Keratinocyte (primary cell): ENCODE data around the gene SLC35B4. TPM values are rescaled to one million over a fixed set of nuclear protein-coding genes. Genes with fewer than 3 reads are reported as not detected.
A peak's percentile ranks its signal among the peaks of the same experiment; 100 is the strongest.

Source experiments
- DNase-seq: peaks from one replicate; pipeline ENCODE4 v3.0.0-alpha.2; 2011; ENCODE audit warnings: low read depth, missing footprints, low spot score
- FAIRE-seq: peaks from 2 replicates; lab custom pipeline; 2011; peaks lifted over from hg19 to GRCh38; lab: Jason Lieb, UNC
- H2AFZ ChIP-seq: 2 replicates; pipeline ENCODE4 v1.6.0; 2012; ENCODE audit warnings: low read length, control low read depth, inconsistent platforms; ENCODE audit not compliant: control insufficient read depth
- H3K27ac ChIP-seq: 2 replicates; pipeline ENCODE4 v1.5.1; 2011; ENCODE audit warnings: low read length; ENCODE audit not compliant: control insufficient read depth, insufficient read depth
- H3K27me3 ChIP-seq: 3 replicates; pipeline ENCODE4 v1.6.0; 2011; ENCODE audit warnings: low read length; ENCODE audit not compliant: control insufficient read depth, insufficient read depth; ENCODE audit errors: extremely low read depth
- H3K36me3 ChIP-seq, 2 experiments: 2 replicates in 1 of 2; 3 replicates in 1 of 2; pipeline ENCODE4 v1.5.1; 2011; ENCODE audit warnings: low read length in 2 of 2, mild to moderate bottlenecking in 1 of 2; ENCODE audit not compliant: control insufficient read depth in 2 of 2, insufficient read depth in 2 of 2; ENCODE audit errors: extremely low read depth in 1 of 2
- H3K4me1 ChIP-seq: 3 replicates; pipeline ENCODE4 v1.5.1; 2011; ENCODE audit warnings: low read length; ENCODE audit not compliant: control insufficient read depth, insufficient read depth; ENCODE audit errors: extremely low read depth
- H3K4me2 ChIP-seq: 3 replicates; pipeline ENCODE4 v1.6.0; 2011; ENCODE audit warnings: low read depth, low read length; ENCODE audit not compliant: control insufficient read depth, insufficient read depth; ENCODE audit errors: extremely low read depth
- H3K4me3 ChIP-seq, 3 experiments: fragments of 200-600 bp in 1 of 3; sonication (generic) in 1 of 3; 2 replicates in 2 of 3; 3 replicates in 1 of 3; pipeline ENCODE4 v1.5.1; 2011 to 2016; ENCODE audit warnings: low read length in 3 of 3, mild to moderate bottlenecking in 3 of 3, control low read depth in 2 of 3, inconsistent platforms in 1 of 3, low read depth in 1 of 3, mixed read lengths in 1 of 3, mixed run types in 1 of 3, moderate library complexity in 1 of 3; ENCODE audit not compliant: control insufficient read depth in 2 of 3, insufficient read depth in 2 of 3; ENCODE audit errors: extremely low read depth in 1 of 3
- H3K79me2 ChIP-seq: 2 replicates; pipeline ENCODE4 v1.6.0; 2012; ENCODE audit warnings: low read length; ENCODE audit not compliant: control insufficient read depth, insufficient read depth
- H3K9ac ChIP-seq: 3 replicates; pipeline ENCODE4 v1.6.0; 2011; ENCODE audit warnings: low read length; ENCODE audit not compliant: control insufficient read depth, insufficient read depth; ENCODE audit errors: extremely low read depth
- H3K9me1 ChIP-seq: 3 replicates; pipeline ENCODE4 v1.6.0; 2011; ENCODE audit warnings: low read length; ENCODE audit not compliant: control insufficient read depth, insufficient read depth; ENCODE audit errors: extremely low read depth
- H3K9me3 ChIP-seq: 2 replicates; pipeline ENCODE4 v1.5.1; 2012; ENCODE audit warnings: low read depth, low read length; ENCODE audit not compliant: control insufficient read depth
- H4K20me1 ChIP-seq: 3 replicates; pipeline ENCODE4 v1.6.0; 2011; ENCODE audit warnings: low read length; ENCODE audit not compliant: control insufficient read depth, insufficient read depth; ENCODE audit errors: extremely low read depth
- EZH2 ChIP-seq: IDR thresholded peaks from one replicate; pipeline ENCODE4 v1.6.1; 2012; ENCODE audit warnings: inconsistent platforms, mild to moderate bottlenecking, low read length, moderate library complexity
- dilution Hi-C: fragments of 300-500 bp; cut with MboI; formaldehyde crosslinking; loops from one replicate; pipeline ENCODE4 v1.7.0; 2020; ENCODE audit warnings: low sequenced_read_pairs; ENCODE audit not compliant: extremely low pct_ligation_motif_present
- polyA plus RNA-seq, 5 experiments: library from polyadenylated mRNA; depleted of rRNA in 3 of 5; stranded (reverse) in 3 of 5; stranded (forward) in 1 of 5; unstranded in 1 of 5; fragments of >200 nt; gene quantifications; 1 replicate in 1 of 5; 2 replicates in 3 of 5; 3 replicates in 1 of 5; pipeline versions ENCODE4 v1.2.1 to v1.2.3, GENCODE V29; 2011 to 2012; ENCODE audit warnings: missing spikeins in 2 of 5, low read depth in 1 of 5, low replicate concordance in 1 of 5
- TF ChIP-seq, protein P1 (sequence below), 3 experiments: IDR thresholded peaks in 1 of 3; conservative IDR thresholded peaks in 1 of 3; optimal IDR thresholded peaks in 1 of 3; 2 replicates in 2 of 3; 3 replicates in 1 of 3; pipeline versions ENCODE3 to v1.5.1; 2011; ENCODE audit warnings: low read length in 3 of 3, mild to moderate bottlenecking in 3 of 3, moderate library complexity in 2 of 3, control low read depth in 1 of 3, inconsistent platforms in 1 of 3; ENCODE audit not compliant: insufficient read depth in 2 of 3; ENCODE audit errors: extremely low read depth in 1 of 3

The SLC35B4 gene
- polyA plus RNA-seq, 1 donor (not counting 4 experiments of a cell fraction or from before 2014, with no cell fraction given), result 18.6 TPM

DNA sequence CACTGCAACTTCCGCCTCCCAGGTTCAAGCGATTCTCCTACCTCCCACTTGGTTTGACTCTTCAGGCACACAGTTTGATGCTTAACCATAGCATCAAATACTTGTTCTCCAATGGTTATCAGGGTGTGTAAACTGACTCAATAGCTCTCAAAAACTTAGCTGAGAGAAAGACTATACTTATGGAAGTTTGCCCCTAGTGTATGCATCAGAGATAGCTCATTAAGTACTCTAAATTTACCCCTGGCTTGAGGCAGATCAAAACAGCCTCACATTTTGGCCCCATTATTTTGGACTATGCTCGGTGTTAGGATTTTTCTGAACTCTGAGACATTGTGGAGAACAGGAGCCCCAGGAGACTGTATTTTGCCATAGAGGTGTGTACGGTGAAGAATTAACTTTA lies 40.8 kb upstream of the SLC35B4 start:
- dilution Hi-C loops, result no loop called here
- H3K4me3 ChIP-seq, result no peak overlapping the region
- H2AFZ ChIP-seq, result no peak overlapping the region
- no peaks in the 10 kb centered on the region for H3K36me3 ChIP-seq
- H3K9me3 ChIP-seq, result no peaks in the 10 kb centered on the region
- DNase-seq (no peak), FAIRE-seq (no peak)
- no peaks in the 10 kb centered on the region for H3K79me2 ChIP-seq
- H3K4me1 ChIP-seq, result peaks cover 3% of the 10 kb centered on the region
- no peak overlapping the region for H3K9ac ChIP-seq
- no peak overlapping the region for H3K27ac ChIP-seq
- no peaks in the 10 kb centered on the region for H3K9me1 ChIP-seq
- no peak for TF ChIP-seq EZH2
- TF ChIP-seq, protein P1, sequence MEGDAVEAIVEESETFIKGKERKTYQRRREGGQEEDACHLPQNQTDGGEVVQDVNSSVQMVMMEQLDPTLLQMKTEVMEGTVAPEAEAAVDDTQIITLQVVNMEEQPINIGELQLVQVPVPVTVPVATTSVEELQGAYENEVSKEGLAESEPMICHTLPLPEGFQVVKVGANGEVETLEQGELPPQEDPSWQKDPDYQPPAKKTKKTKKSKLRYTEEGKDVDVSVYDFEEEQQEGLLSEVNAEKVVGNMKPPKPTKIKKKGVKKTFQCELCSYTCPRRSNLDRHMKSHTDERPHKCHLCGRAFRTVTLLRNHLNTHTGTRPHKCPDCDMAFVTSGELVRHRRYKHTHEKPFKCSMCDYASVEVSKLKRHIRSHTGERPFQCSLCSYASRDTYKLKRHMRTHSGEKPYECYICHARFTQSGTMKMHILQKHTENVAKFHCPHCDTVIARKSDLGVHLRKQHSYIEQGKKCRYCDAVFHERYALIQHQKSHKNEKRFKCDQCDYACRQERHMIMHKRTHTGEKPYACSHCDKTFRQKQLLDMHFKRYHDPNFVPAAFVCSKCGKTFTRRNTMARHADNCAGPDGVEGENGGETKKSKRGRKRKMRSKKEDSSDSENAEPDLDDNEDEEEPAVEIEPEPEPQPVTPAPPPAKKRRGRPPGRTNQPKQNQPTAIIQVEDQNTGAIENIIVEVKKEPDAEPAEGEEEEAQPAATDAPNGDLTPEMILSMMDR (optimal IDR thresholded peaks at IDR 0.05 in 1 of 3, IDR thresholded peaks at IDR 0.05 in 1 of 3, conservative IDR thresholded peaks at IDR 0.05 in 1 of 3; ENCODE audit: extremely low read depth in 1 of 3, insufficient read depth in 2 of 3, low read length in 3 of 3), result peak in 2 of 3 experiments; percentile 16 to 23
- no peaks in the 10 kb centered on the region for H3K27me3 ChIP-seq
- no peak overlapping the region for H3K4me2 ChIP-seq
- H4K20me1 ChIP-seq, result no peaks in the 10 kb centered on the region

DNA sequence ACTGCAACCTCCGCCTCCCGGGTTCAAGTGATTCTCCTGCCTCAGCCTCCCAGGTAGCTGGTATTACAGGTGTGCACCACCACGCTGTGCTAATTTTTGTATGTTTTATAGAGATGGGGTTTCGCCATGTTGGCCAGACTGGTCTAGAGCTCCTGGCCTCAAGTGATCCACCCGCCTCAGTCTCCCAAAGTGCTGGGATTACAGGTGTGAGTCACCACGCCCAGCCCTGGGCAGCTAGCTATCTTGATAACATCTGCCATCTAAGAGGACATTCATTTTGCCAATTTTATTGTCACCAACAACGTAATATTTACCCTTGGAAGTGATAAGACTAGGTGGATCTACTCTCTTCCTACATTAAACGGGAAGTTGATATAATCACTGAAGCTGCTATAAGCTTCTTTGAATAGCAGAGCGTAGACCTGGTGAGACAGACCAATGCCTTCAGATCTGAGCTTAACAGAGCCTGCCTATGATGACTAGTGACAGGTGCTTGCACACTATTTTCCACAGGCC lies 39.7 kb upstream of the SLC35B4 start:
- Histone ChIP-seq H3K36me3 (no peaks in the 10 kb centered on the region), H4K20me1 (no peaks in the 10 kb centered on the region), H3K4me3 (no peak overlapping the region), H3K9me1 (no peaks in the 10 kb centered on the region), H3K4me2 (no peak overlapping the region), H3K79me2 (no peaks in the 10 kb centered on the region), H3K9ac (no peak overlapping the region), H3K27ac (no peak overlapping the region), H3K27me3 (peaks cover under 1% of the 10 kb centered on the region), H3K4me1 (peaks cover 3% of the 10 kb centered on the region), H3K9me3 (no peaks in the 10 kb centered on the region), H2AFZ (no peak overlapping the region)
- dilution Hi-C loops, result no loop called here
- DNase-seq (no peak), FAIRE-seq (no peak)
- no peak for TF ChIP-seq EZH2
- TF ChIP-seq, protein P1 (optimal IDR thresholded peaks at IDR 0.05 in 1 of 3, IDR thresholded peaks at IDR 0.05 in 1 of 3, conservative IDR thresholded peaks at IDR 0.05 in 1 of 3; ENCODE audit: extremely low read depth in 1 of 3, insufficient read depth in 2 of 3, low read length in 3 of 3), result no peak
